ENCODE measurements around the gene ARHGAP15.

DNA sequence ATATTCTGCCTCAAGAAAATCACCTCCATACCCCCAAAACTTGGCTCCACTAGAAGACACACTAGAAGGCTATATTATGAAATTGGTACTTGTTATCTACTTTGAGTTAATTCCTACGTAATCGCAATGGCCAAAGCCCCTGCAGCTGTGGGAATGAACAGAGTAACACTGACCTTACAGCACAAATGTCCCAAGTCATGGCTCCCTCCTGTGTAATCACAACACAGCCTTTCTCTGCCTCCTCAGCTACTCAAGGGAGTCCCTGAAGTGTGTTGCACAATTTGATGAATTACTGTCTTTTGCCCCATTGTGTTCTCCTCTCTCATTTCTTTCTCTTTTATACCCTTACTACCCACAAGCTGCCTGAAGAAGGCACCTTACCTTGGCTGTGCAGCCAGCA is 375.2 kb downstream of the ARHGAP15 start:
- TF ChIP-seq, protein P1, sequence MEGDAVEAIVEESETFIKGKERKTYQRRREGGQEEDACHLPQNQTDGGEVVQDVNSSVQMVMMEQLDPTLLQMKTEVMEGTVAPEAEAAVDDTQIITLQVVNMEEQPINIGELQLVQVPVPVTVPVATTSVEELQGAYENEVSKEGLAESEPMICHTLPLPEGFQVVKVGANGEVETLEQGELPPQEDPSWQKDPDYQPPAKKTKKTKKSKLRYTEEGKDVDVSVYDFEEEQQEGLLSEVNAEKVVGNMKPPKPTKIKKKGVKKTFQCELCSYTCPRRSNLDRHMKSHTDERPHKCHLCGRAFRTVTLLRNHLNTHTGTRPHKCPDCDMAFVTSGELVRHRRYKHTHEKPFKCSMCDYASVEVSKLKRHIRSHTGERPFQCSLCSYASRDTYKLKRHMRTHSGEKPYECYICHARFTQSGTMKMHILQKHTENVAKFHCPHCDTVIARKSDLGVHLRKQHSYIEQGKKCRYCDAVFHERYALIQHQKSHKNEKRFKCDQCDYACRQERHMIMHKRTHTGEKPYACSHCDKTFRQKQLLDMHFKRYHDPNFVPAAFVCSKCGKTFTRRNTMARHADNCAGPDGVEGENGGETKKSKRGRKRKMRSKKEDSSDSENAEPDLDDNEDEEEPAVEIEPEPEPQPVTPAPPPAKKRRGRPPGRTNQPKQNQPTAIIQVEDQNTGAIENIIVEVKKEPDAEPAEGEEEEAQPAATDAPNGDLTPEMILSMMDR (IDR thresholded peaks at IDR 0.05 in 2 of 3, conservative IDR thresholded peaks at IDR 0.05 in 1 of 3; ENCODE audit: borderline replicate concordance in 1 of 3, insufficient read depth in 1 of 3, low read depth in 2 of 3, low read length in 2 of 3) = no peak
- no peak for TF ChIP-seq EZH2phosphoT487 (IDR thresholded peaks at IDR 0.05; ENCODE audit: borderline replicate concordance)
- TF ChIP-seq, protein P2, sequence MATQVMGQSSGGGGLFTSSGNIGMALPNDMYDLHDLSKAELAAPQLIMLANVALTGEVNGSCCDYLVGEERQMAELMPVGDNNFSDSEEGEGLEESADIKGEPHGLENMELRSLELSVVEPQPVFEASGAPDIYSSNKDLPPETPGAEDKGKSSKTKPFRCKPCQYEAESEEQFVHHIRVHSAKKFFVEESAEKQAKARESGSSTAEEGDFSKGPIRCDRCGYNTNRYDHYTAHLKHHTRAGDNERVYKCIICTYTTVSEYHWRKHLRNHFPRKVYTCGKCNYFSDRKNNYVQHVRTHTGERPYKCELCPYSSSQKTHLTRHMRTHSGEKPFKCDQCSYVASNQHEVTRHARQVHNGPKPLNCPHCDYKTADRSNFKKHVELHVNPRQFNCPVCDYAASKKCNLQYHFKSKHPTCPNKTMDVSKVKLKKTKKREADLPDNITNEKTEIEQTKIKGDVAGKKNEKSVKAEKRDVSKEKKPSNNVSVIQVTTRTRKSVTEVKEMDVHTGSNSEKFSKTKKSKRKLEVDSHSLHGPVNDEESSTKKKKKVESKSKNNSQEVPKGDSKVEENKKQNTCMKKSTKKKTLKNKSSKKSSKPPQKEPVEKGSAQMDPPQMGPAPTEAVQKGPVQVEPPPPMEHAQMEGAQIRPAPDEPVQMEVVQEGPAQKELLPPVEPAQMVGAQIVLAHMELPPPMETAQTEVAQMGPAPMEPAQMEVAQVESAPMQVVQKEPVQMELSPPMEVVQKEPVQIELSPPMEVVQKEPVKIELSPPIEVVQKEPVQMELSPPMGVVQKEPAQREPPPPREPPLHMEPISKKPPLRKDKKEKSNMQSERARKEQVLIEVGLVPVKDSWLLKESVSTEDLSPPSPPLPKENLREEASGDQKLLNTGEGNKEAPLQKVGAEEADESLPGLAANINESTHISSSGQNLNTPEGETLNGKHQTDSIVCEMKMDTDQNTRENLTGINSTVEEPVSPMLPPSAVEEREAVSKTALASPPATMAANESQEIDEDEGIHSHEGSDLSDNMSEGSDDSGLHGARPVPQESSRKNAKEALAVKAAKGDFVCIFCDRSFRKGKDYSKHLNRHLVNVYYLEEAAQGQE (IDR thresholded peaks at IDR 0.05; ENCODE audit: low read depth) = no peak
- no peak for TF ChIP-seq POLR2A (IDR thresholded peaks at IDR 0.05; ENCODE audit: borderline replicate concordance, extremely low read depth, insufficient read depth, insufficient read length)
- no peak for TF ChIP-seq RAD21 (IDR thresholded peaks at IDR 0.05; ENCODE audit: low read depth)
- no peak for TF ChIP-seq EZH2 (IDR thresholded peaks at IDR 0.05)
- TF ChIP-seq EGR1 (IDR thresholded peaks at IDR 0.05; ENCODE audit: low read depth) = no peak
- no peak for TF ChIP-seq POLR2AphosphoS5 (IDR thresholded peaks at IDR 0.05; ENCODE audit: low read depth, low read length)
